D721Med (cell line): ENCODE measurements around the gene ARHGAP26.

Experiments used
- DNase-seq: peaks from one replicate; pipeline ENCODE4 v3.0.0; 2011; ENCODE audit warnings: low spot score; ENCODE audit not compliant: insufficient read length
- FAIRE-seq: peaks from 2 replicates; lab custom pipeline; 2011; peaks lifted over from hg19 to GRCh38; lab: Jason Lieb, UNC
- CTCF ChIP-seq: IDR thresholded peaks from 2 replicates; pipeline ENCODE4 v1.5.1; 2012; ENCODE audit warnings: mild to moderate bottlenecking, control low read depth; ENCODE audit not compliant: insufficient read depth; ENCODE audit errors: missing control alignments

The ARHGAP26 gene

GRCh38 chr5:143031781-143032580 lies 261.8 kb downstream of the ARHGAP26 start:
- FAIRE-seq (no peak), DNase-seq (peak; percentile 37)
- no peak for TF ChIP-seq CTCF

GRCh38 chr5:143032581-143032836 lies 262.3 kb downstream of the ARHGAP26 start:
- no peak for TF ChIP-seq CTCF
- DNase-seq: no peak
- FAIRE-seq: peak; percentile 72

- no peak for FAIRE-seq
- no peak for DNase-seq
- no peak for TF ChIP-seq CTCF
Observed at GRCh38 chr5:143033535-143034250, 263.5 kb downstream of the ARHGAP26 start.

- no peak for DNase-seq
- TF ChIP-seq CTCF: no peak
- no peak for FAIRE-seq
Observed at GRCh38 chr5:143036146-143036927, 266.2 kb downstream of the ARHGAP26 start.

GRCh38 chr5:143037071-143037470 lies 266.9 kb downstream of the ARHGAP26 start:
- no peak for DNase-seq
- FAIRE-seq: no peak
- TF ChIP-seq CTCF: no peak

GRCh38 chr5:143037708-143038107 lies 267.5 kb downstream of the ARHGAP26 start:
- TF ChIP-seq CTCF: no peak
- no peak for DNase-seq
- FAIRE-seq: no peak
